Upper lobe of right lung (tissue), 1 donor: ENCODE results near the gene CSNK1A1L. TPM values are rescaled to one million over a fixed set of nuclear protein-coding genes. Genes with fewer than 3 reads are reported as not detected.

ENCODE experiments used
- ATAC-seq: fragments of 200-7000 bp; cut with Tn5 transposase; one replicate; pipeline ENCODE4 v1.9.1; 2020; ENCODE audit warnings: mild to moderate bottlenecking, moderate library complexity
- DNase-seq: peaks from one replicate; pipeline ENCODE4 v3.0.0-alpha.2; 2020
- H3K27ac ChIP-seq: fragments of 200-600 bp; one replicate; pipeline ENCODE4 v1.8.0; 2022
- H3K27me3 ChIP-seq: fragments of 200-600 bp; one replicate; pipeline ENCODE4 v1.8.0; 2022; ENCODE audit warnings: mild to moderate bottlenecking
- H3K36me3 ChIP-seq: fragments of 200-600 bp; one replicate; pipeline ENCODE4 v1.8.0; 2022
- H3K4me1 ChIP-seq: fragments of 200-600 bp; one replicate; pipeline ENCODE4 v1.8.0; 2022
- H3K4me3 ChIP-seq: fragments of 200-600 bp; one replicate; pipeline ENCODE4 v1.8.0; 2022; ENCODE audit warnings: mild to moderate bottlenecking
- H3K9me3 ChIP-seq: fragments of 200-600 bp; one replicate; pipeline ENCODE4 v1.8.0; 2022
- CTCF ChIP-seq: fragments of 200-600 bp; IDR thresholded peaks from one replicate; pipeline ENCODE4 v1.8.0; 2022; ENCODE audit warnings: antibody characterized with exemption
- intact Hi-C: fragments of 100-400 bp; cut with DNase I; formaldehyde crosslinking; loops from one replicate; pipeline ENCODE4 v1.11.0; 2022
- total RNA-seq: library from RNA; stranded (reverse); fragmentation: NEBNext Ultra II Directional; extraction: Animal tissue kit (Norgen Biotek cat#: 25700); gene quantifications from one replicate; pipeline ENCODE4 v1.2.1, GENCODE V29; 2021
- donor health status: DM: no; HTN: yes; CAD: no; lungs with severe emphysema.

Gene CSNK1A1L
- total RNA-seq, 1 donor from 2014 or later = not detected

GRCh38 chr13:37107868-37108267 lies 2.4 kb upstream of the CSNK1A1L start:
- Histone ChIP-seq H3K27me3 (no peaks in the 10 kb centered on the region), H3K9me3 (no peaks in the 10 kb centered on the region), H3K4me3 (no peak overlapping the region), H3K27ac (no peak overlapping the region), H3K36me3 (no peaks in the 10 kb centered on the region), H3K4me1 (no peaks in the 10 kb centered on the region)
- intact Hi-C loops = no loop called here
- DNase-seq (no peak), ATAC-seq (no peak)
- TF ChIP-seq CTCF = no peak

- DNase-seq = no peak
- intact Hi-C loops = no loop called here
- Histone ChIP-seq H3K27ac (no peak overlapping the region), H3K27me3 (no peaks in the 10 kb centered on the region), H3K9me3 (no peaks in the 10 kb centered on the region), H3K36me3 (no peaks in the 10 kb centered on the region), H3K4me1 (no peaks in the 10 kb centered on the region), H3K4me3 (no peak overlapping the region)
- TF ChIP-seq CTCF = no peak
- no peak for ATAC-seq
Measured at GRCh38 chr13:37107456-37107855, 2.0 kb upstream of the CSNK1A1L start.

GRCh38 chr13:37106642-37107041 lies 1.2 kb upstream of the CSNK1A1L start:
- intact Hi-C loops = no loop called here
- H3K4me1 ChIP-seq = no peaks in the 10 kb centered on the region
- H3K4me3 ChIP-seq = no peak overlapping the region
- no peak for DNase-seq
- H3K36me3 ChIP-seq = no peaks in the 10 kb centered on the region
- no peaks in the 10 kb centered on the region for H3K9me3 ChIP-seq
- no peak for ATAC-seq
- no peak for TF ChIP-seq CTCF
- H3K27me3 ChIP-seq = no peaks in the 10 kb centered on the region
- no peak overlapping the region for H3K27ac ChIP-seq

- intact Hi-C loops = no loop called here
- no peak for TF ChIP-seq CTCF
- no peak for ATAC-seq
Measured at GRCh38 chr13:37102896-37103295, 2.6 kb downstream of the CSNK1A1L start.

GRCh38 chr13:37101201-37101600 lies 4.3 kb downstream of the CSNK1A1L start:
- no peak overlapping the region for H3K27ac ChIP-seq
- no peaks in the 10 kb centered on the region for H3K4me1 ChIP-seq
- intact Hi-C loops = no loop called here
- ATAC-seq (no peak), DNase-seq (no peak)
- H3K4me3 ChIP-seq = no peak overlapping the region
- H3K36me3 ChIP-seq = no peaks in the 10 kb centered on the region
- no peak for TF ChIP-seq CTCF
- no peaks in the 10 kb centered on the region for H3K9me3 ChIP-seq
- H3K27me3 ChIP-seq = no peaks in the 10 kb centered on the region

More at GRCh38 chr13:37102896-37103295, 2.6 kb downstream of the CSNK1A1L start:
- no peak overlapping the region for H3K27ac ChIP-seq
- H3K4me3 ChIP-seq = no peak overlapping the region
- no peaks in the 10 kb centered on the region for H3K36me3 ChIP-seq
- no peaks in the 10 kb centered on the region for H3K9me3 ChIP-seq
- H3K4me1 ChIP-seq = no peaks in the 10 kb centered on the region
- no peak for DNase-seq
- no peaks in the 10 kb centered on the region for H3K27me3 ChIP-seq

- no peak for TF ChIP-seq CTCF
- Histone ChIP-seq H3K4me3 (no peak overlapping the region), H3K9me3 (no peaks in the 10 kb centered on the region), H3K4me1 (no peaks in the 10 kb centered on the region), H3K27ac (no peak overlapping the region), H3K27me3 (no peaks in the 10 kb centered on the region), H3K36me3 (no peaks in the 10 kb centered on the region)
- no peak for DNase-seq
- no peak for ATAC-seq
- intact Hi-C loops = no loop called here
Measured at GRCh38 chr13:37100731-37101130, 4.7 kb downstream of the CSNK1A1L start.
